GDM1 (cell line): Measurements from ENCODE around the gene TAF11L4.
"Not testable (repeated sequence)": the region's sequence is repeated elsewhere in the genome, so short reads cannot be mapped to it uniquely, and the experiment has no call there.

ENCODE experiments used
- DNase-seq: peaks from one replicate; lab custom pipeline; 2025; lab: John Stamatoyannopoulos, UW

Gene TAF11L4

DNA sequence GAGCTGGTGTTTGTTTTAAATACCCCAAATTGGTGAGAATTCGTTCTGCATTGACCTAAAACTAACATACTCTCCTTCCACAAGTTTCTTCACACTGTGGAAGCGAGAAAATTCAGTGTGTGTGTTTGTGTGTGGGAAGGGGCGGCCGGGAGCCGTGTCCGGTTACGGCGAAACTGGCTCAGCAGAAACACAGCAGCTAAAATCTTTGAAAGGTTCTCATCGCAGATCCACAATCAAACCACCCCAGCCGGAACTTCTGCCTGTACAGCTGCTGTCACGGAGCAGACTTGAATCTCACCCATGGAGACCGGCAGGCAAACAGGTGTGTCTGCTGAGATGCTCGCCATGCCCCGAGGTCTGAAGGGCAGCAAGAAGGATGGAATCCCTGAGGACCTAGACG, at the start of gene TAF11L4:
Gene TAF11L4, plus strand, starts transcription at position 301 of the 400 bp plus-strand sequence.
- not testable (repeated sequence) for DNase-seq

DNA sequence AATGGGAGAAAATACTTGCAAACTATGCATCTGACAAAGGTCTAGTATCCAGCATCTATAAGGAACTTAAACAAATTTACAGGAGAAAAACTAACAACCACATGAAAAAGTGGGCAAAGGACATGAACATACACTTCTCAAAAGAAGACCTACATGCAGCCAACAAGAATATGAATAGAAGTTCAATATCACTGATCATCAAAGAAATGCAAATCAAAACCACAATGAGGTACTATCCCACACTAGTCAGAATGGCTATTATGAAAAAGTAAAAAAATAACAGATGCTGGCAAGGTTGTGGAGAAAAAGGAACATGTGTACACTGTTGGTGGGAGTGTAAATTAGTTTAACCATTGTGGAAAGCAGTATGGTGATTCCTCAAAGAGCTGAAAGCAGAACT, 46.5 kb upstream of the TAF11L4 start:
- not testable (repeated sequence) for DNase-seq

DNA sequence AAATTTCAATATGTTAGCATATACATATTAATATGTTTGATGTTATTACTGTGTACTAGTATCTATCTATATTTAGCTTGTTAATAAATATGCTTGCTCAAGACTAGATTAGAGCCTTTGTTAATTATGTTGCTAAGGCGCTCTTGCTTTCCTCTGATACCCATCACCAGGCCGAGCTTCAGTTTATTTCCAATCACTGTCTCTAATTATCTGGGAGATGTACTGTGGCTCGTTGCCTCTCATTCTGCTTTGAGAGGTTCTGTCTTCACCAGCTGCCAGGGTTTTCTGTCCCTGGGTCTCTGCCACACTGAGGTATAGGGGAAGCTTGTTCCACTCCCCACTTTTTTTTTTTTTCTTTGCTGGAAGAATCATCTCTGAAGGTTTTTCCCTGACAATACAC, 44.6 kb upstream of the TAF11L4 start:
- DNase-seq: no peak

- DNase-seq: no peak
Observed at GRCh38 chr5:17477573-17478265, 43.9 kb upstream of the TAF11L4 start.

- DNase-seq: no peak
Observed at GRCh38 chr5:17481378-17481777, 40.2 kb upstream of the TAF11L4 start.

DNA sequence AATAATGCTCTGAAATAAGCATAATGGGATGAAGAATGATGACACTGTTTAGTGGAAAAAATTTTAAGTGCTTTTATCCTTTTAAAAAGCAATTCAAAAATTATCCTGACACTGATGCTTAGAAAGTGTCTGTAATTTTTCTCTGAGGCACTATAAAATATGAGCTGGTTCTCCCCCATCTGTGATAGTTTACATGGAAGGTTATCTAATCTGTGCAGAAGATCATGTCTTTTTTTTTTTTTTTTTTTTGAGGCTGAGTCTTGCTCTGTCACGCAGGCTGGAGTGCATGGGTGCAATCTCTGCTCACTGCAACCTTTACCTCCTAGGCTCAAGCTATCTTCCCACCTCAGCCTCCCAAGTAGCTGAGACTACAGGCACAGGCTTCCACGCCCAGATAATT, 38.8 kb upstream of the TAF11L4 start:
- DNase-seq: no peak

DNA sequence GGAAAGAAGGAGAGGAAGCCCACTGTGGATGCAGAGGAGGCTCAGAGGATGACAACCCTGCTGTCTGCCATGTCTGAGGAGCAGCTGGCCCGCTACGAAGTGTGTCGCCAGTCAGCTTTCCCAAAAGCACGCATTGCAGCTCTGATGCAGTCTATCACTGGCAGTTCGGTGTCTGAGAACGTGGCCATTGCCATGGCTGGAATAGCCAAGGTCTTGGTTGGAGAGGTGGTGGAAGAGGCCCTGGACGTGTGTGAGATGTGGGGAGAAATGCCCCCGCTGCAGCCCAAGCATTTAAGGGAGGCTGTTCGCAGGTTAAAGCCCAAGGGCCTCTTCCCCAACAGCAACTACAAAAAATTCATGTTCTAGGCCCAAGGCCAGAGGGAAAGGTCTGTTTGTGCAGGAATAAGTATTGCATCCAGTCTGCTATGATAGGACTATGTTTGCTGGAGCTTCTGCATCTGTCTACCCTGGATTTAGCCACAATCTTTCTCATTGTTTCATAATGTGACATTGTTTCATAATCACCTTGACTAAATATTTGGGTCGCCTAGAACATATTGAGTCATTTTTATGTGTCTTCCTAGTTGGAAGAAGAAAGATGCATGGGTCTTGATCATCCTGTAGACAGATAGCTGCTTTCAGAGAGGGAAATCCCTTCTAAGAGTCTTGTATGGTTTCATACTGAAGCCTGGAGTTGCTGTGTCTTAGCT, 35.0 kb upstream of the TAF11L4 start:
- not testable (repeated sequence) for DNase-seq

- DNase-seq: no peak
Observed at GRCh38 chr5:17487174-17487512, 34.5 kb upstream of the TAF11L4 start.

DNA sequence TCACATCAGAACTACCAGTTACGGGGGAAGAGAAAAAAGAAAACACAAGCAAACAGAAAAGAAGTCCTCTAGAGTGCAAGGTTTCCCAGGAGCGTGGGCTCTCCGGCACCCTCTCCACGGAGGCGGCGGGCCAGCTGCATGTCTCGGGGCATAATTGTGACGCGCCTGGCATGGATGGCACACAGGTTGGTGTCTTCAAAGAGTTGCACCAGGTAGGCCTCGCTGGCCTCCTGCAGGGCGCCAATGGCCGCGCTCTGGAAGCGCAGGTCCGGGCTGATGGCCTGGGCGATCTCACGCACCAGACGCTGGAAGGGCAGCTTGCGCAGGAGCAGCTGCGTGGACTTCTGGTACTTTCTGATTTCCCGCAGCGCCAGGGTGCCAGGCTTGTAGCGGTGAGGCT, 30.3 kb upstream of the TAF11L4 start:
- not testable (repeated sequence) for DNase-seq

- DNase-seq: no peak
Observed at GRCh38 chr5:17492770-17493169, 28.8 kb upstream of the TAF11L4 start.

DNA sequence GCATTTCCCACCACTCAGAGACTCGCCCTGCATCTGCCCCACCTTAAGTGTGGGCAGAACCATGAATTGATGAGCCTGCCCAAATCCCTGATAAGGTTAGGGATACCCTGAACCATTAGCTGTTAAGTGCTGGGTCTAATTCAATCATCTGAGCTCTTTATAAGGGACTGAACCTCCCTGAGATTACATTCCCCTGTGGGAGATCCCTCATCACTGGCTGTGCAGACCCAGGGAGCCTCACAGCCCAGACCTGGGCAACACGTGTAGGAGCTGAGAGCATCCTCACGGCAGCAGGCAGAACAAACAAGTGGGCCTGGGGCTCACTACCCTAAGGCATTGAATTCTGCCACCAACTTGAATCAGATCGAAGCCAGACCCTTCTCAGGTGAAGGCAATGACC, 24.2 kb upstream of the TAF11L4 start:
- no peak for DNase-seq

GRCh38 chr5:17497931-17498330, 23.7 kb upstream of the TAF11L4 start, which contains the start of gene TAF11L2:
Gene TAF11L2, plus strand, starts transcription at chr5:17498231.
- DNase-seq: not testable (repeated sequence)

- no peak for DNase-seq
Observed at GRCh38 chr5:17511775-17512325, 9.8 kb upstream of the TAF11L4 start.

DNA sequence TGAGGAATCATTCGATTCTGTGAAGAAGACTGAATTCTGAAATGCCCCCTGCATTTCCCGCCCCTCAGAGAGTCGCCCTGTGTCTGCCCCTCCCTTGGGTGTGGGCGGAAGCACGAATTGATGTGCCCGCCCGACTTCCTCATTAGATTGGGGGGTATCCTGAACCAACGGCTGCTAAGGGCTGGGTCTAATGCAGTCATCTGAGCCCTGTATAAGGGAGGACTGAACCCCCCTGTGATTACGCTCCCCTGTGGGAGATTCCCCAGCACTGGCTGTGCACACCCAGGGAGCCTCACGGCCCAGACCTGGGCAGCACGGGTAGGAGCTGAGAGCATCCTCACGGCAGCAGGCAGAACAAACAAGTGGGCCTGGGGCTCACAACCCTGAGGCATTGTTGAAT, 4.1 kb upstream of the TAF11L4 start:
- not testable (repeated sequence) for DNase-seq

DNA sequence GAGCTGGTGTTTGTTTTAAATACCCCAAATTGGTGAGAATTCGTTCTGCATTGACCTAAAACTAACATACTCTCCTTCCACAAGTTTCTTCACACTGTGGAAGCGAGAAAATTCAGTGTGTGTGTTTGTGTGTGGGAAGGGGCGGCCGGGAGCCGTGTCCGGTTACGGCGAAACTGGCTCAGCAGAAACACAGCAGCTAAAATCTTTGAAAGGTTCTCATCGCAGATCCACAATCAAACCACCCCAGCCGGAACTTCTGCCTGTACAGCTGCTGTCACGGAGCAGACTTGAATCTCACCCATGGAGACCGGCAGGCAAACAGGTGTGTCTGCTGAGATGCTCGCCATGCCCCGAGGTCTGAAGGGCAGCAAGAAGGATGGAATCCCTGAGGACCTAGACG, 3.5 kb upstream of the TAF11L4 start, which contains the start of gene TAF11L3:
Gene TAF11L3, plus strand, starts transcription at position 301 of the 400 bp plus-strand sequence.
- DNase-seq: not testable (repeated sequence)

DNA sequence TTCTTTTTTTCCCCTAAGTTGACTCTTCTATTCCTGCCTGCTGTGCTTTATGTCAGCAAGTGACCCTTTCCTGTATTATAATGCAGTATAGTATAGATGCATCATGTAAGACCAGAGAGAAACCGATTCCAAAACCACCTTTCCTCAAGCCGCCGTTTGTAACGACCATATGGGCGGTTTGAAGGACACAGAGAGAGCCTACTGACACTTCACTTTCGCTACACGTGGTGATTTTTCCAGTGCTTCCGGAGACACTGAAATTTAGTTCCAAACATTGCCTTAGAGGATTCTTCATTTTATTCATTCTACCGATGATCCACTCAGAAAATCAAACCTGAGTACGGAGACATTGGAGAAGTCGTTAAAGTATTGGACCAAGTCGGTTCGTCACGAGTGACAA, 2.1 kb upstream of the TAF11L4 start:
- not testable (repeated sequence) for DNase-seq

GRCh38 chr5:17524935-17525334, 3.3 kb downstream of the TAF11L4 start, which contains the start of gene TAF11L5:
Gene TAF11L5, plus strand, starts transcription at chr5:17525235.
- DNase-seq: not testable (repeated sequence)

DNA sequence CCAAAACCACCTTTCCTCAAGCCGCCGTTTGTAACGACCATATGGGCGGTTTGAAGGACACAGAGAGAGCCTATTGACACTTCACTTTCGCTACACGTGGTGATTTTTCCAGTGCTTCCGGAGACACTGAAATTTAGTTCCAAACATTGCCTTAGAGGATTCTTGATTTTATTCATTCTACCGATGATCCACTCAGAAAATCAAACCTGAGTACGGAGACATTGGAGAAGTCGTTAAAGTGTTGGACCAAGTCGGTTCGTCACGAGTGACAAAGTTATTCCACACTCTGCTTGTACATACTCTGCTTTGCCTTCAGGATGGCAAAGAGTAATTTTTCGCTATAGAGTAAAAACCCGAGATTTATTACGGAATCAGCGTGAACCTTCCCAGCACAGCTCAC, 4.9 kb downstream of the TAF11L4 start:
- not testable (repeated sequence) for DNase-seq

- not testable (repeated sequence) for DNase-seq
Observed at GRCh38 chr5:17528369-17528768, 6.8 kb downstream of the TAF11L4 start, which contains the start of gene TAF11L6. Gene TAF11L6, plus strand, starts transcription at chr5:17528669.
